GM12878 (cell line): ENCODE data around the gene HCN1. TPM values are rescaled to one million over a fixed set of nuclear protein-coding genes. Genes with fewer than 3 reads are reported as not detected.

Experiments used
- ATAC-seq: fragments of 200-7000 bp; cut with Tn5 transposase; 3 replicates; pipeline ENCODE4 v1.9.1; 2020; ENCODE audit warnings: mild to moderate bottlenecking, moderate library complexity
- BruUV-seq: library from RNA; stranded (reverse); fragments of 400-500 nt; replicated peaks from 2 replicates; lab custom pipeline; 2021; lab: Mats Ljungman, UMichigan
- CTCF ChIA-PET: fragments of 300-600 bp; sonication (Branson Sonifier 250); formaldehyde crosslinking; extraction: SDS; loops from one replicate; lab custom pipeline; 2021; ENCODE audit warnings: inconsistent platforms; lab: Yijun Ruan, JAX
- POLR2A ChIA-PET: fragments of 350-600 bp; formaldehyde crosslinking; extraction: SDS; loops from one replicate; lab custom pipeline; 2021; ENCODE audit warnings: inconsistent platforms; lab: Charles Lee
- RAD21 ChIA-PET: fragments of 300-600 bp; sonication (Branson Sonifier 250); formaldehyde crosslinking; loops from one replicate; lab custom pipeline; 2023; ENCODE audit warnings: antibody characterized with exemption; ENCODE audit not compliant: unreplicated experiment; lab: Charles Lee
- SMC1A ChIA-PET: fragments of 300-600 bp; sonication (Branson Sonifier 250); formaldehyde crosslinking; loops from one replicate; lab custom pipeline; 2023; ENCODE audit not compliant: unreplicated experiment, uncharacterized antibody; lab: Charles Lee
- DNase-seq: peaks from one replicate; pipeline ENCODE4 v3.0.0-alpha.2; 2011; ENCODE audit warnings: low read depth, low spot score
- FAIRE-seq: peaks from 3 replicates; lab custom pipeline; 2011; peaks lifted over from hg19 to GRCh38; lab: Jason Lieb, UNC
- H2AFZ ChIP-seq: 2 replicates; pipeline ENCODE4 v1.6.0; 2011; ENCODE audit warnings: low read depth, low read length, control low read depth; ENCODE audit not compliant: control insufficient read depth
- H3K27ac ChIP-seq: 2 replicates; pipeline ENCODE4 v1.5.1; 2011; ENCODE audit warnings: control low read depth; ENCODE audit not compliant: control insufficient read depth, insufficient read depth
- H3K27me3 ChIP-seq, 2 experiments: replicated peaks in 1 of 2; 2 replicates each; pipeline versions ENCODE4 v1.6.0 to v1.6.1; 2011; ENCODE audit warnings: low read length in 1 of 2; ENCODE audit not compliant: control insufficient read depth in 2 of 2, insufficient read depth in 2 of 2
- H3K36me3 ChIP-seq, 2 experiments: 2 replicates each; pipeline ENCODE4 v1.5.1; 2011; ENCODE audit warnings: low read length in 1 of 2; ENCODE audit not compliant: control insufficient read depth in 2 of 2, insufficient read depth in 2 of 2
- H3K4me1 ChIP-seq: 2 replicates; pipeline ENCODE4 v1.6.1; 2011; ENCODE audit warnings: mild to moderate bottlenecking, low read length, moderate library complexity, mixed read lengths; ENCODE audit not compliant: control insufficient read depth, insufficient read depth
- H3K4me2 ChIP-seq: 2 replicates; pipeline ENCODE4 v1.6.0; 2011; ENCODE audit warnings: control low read depth; ENCODE audit not compliant: control insufficient read depth, insufficient read depth
- H3K4me3 ChIP-seq: fragments of 200-600 bp; sonication (generic); 2 replicates; pipeline ENCODE4 v1.5.1; 2016
- H3K79me2 ChIP-seq: 2 replicates; pipeline ENCODE4 v1.6.0; 2011; ENCODE audit warnings: low read length; ENCODE audit not compliant: control insufficient read depth, insufficient read depth
- H3K9ac ChIP-seq: 2 replicates; pipeline ENCODE4 v1.8.0; 2011; ENCODE audit warnings: low read length, control low read depth, mixed read lengths; ENCODE audit not compliant: control insufficient read depth, insufficient read depth
- H3K9me3 ChIP-seq: replicated peaks from 3 replicates; pipeline ENCODE4 v1.5.1; 2011; ENCODE audit warnings: mild to moderate bottlenecking, low read length; ENCODE audit not compliant: control insufficient read depth, insufficient read depth
- H4K20me1 ChIP-seq: 2 replicates; pipeline ENCODE4 v1.6.0; 2011; ENCODE audit not compliant: control insufficient read depth, insufficient read depth
- DPF2 ChIP-seq: fragments of 450-650 bp; IDR thresholded peaks from 2 replicates; pipeline ENCODE4 v1.6.1; 2017; ENCODE audit warnings: mild to moderate bottlenecking
- E2F8 ChIP-seq: fragments of 450-650 bp; IDR thresholded peaks from 2 replicates; pipeline ENCODE4 v1.6.1; 2018; ENCODE audit warnings: mild to moderate bottlenecking, low read depth, moderate library complexity; ENCODE audit not compliant: partially characterized antibody
- IKZF2 ChIP-seq, 2 experiments: fragments of 450-650 bp; IDR thresholded peaks; 2 replicates each; pipeline ENCODE4 v1.6.1; 2017; ENCODE audit warnings: mild to moderate bottlenecking in 2 of 2, moderate library complexity in 2 of 2
- MTA2 ChIP-seq: fragments of 450-650 bp; IDR thresholded peaks from 2 replicates; pipeline ENCODE4 v1.6.1; 2016; ENCODE audit warnings: low read depth, mild to moderate bottlenecking, moderate library complexity
- MTA3 ChIP-seq: IDR thresholded peaks from 2 replicates; pipeline ENCODE4 v1.6.1; 2012; ENCODE audit warnings: low read length, inconsistent platforms, borderline replicate concordance
- SIN3A ChIP-seq: IDR thresholded peaks from 2 replicates; pipeline ENCODE4 v1.6.1; 2012; ENCODE audit warnings: low read depth, low read length, improper control_type of control experiment
- TAF1 ChIP-seq: IDR thresholded peaks from 2 replicates; pipeline ENCODE4 v1.6.1; 2011; ENCODE audit warnings: mild to moderate bottlenecking, low read depth, low read length, borderline replicate concordance
- TARDBP ChIP-seq: IDR thresholded peaks from 2 replicates; pipeline ENCODE4 v1.6.1; 2016; ENCODE audit warnings: borderline replicate concordance
- WGBS: methylation state at CpG from one replicate; pipeline ENCODE4 v1.1.6; 2016; ENCODE audit warnings: low lambda C conversion rate; ENCODE audit not compliant: insufficient replicate concordance, insufficient coverage; ENCODE audit errors: missing lambda C conversion rate; 5-methylcytosine and 5-hydroxymethylcytosine counted together
- in situ Hi-C: fragments of 300-500 bp; cut with MboI; formaldehyde crosslinking; loops from 9 replicates; pipeline ENCODE4 v1.14.3; 2018; ENCODE audit warnings: mixed read lengths
- intact Hi-C: fragments of 100-400 bp; cut with micrococcal nuclease; formaldehyde crosslinking; loops from one replicate; pipeline ENCODE4 v1.14.2; 2022; ENCODE audit not compliant: unreplicated experiment
- polyA plus RNA-seq, 11 experiments: library from polyadenylated mRNA; depleted of rRNA in 4 of 11; unstranded in 6 of 11; stranded (reverse) in 5 of 11; fragments of >200 nt; fragmentation: Nextera tagmentation in 4 of 11; fragmentation: Illumina TruSeq in 1 of 11; extraction: Ambion mirVana in 4 of 11; extraction: Trizol in 1 of 11; gene quantifications; 1 replicate in 1 of 11; 2 replicates in 10 of 11; pipeline versions ENCODE4 v1.2.1 to v1.2.3, GENCODE V29; 2011 to 2016; ENCODE audit warnings: inconsistent platforms in 2 of 11, missing spikeins in 2 of 11, low read depth in 1 of 11
- total RNA-seq, 4 experiments: library from RNA; depleted of rRNA in 3 of 4; stranded (reverse); fragments of >200 nt in 3 of 4; fragmentation: Illumina TruSeq in 1 of 4; extraction: Trizol in 1 of 4; gene quantifications; 2 replicates each; pipeline versions ENCODE4 v1.2.1 to v1.2.3, GENCODE V29; 2013 to 2021
- TF ChIP-seq, protein P1 (sequence below): IDR thresholded peaks from 2 replicates; pipeline ENCODE4 v1.6.1; 2012; ENCODE audit warnings: mild to moderate bottlenecking, low read depth, low read length
- TF ChIP-seq, protein P2 (sequence below): fragments of 450-650 bp; IDR thresholded peaks from 2 replicates; pipeline ENCODE4 v1.6.1; 2017; ENCODE audit warnings: mild to moderate bottlenecking, low read depth, inconsistent platforms; ENCODE audit not compliant: poor library complexity, severe bottlenecking
- TF ChIP-seq, protein P3 (sequence below): fragments of 450-650 bp; IDR thresholded peaks from 2 replicates; pipeline ENCODE4 v1.6.1; 2016; ENCODE audit warnings: mild to moderate bottlenecking
- TF ChIP-seq, protein P4 (sequence below): IDR thresholded peaks from 2 replicates; pipeline ENCODE4 v1.6.1; 2012; ENCODE audit warnings: low read length, inconsistent platforms

HCN1 gene
- total and polyA plus RNA-seq, 10 of the 15 experiments (the other 5 are each of a cell fraction or from before 2014, with no cell fraction given) = not detected

- Histone ChIP-seq H2AFZ (no peak overlapping the region), H4K20me1 (no peaks in the 10 kb centered on the region), H3K9me3 (no peaks in the 10 kb centered on the region), H3K36me3 (no peaks in the 10 kb centered on the region), H3K4me2 (no peak overlapping the region), H3K27ac (no peak overlapping the region), H3K9ac (no peak overlapping the region), H3K27me3 (no peaks in the 10 kb centered on the region), H3K4me1 (no peaks in the 10 kb centered on the region)
- no peak for FAIRE-seq
- WGBS = 24% methylated on average over 2 of the region's 2 CpGs
- CTCF ChIA-PET = no interaction called here
- SMC1A ChIA-PET = no interaction called here
- in situ Hi-C loops = no loop called here
- RAD21 ChIA-PET = no interaction called here
- POLR2A ChIA-PET = no interaction called here
- BruUV-seq = no TSS peak
- TF ChIP-seq E2F8 (no peak), TAF1 (no peak), IKZF2 (IDR thresholded peaks at IDR 0.05) (no peak), DPF2 (no peak), TARDBP (no peak), MTA2 (no peak), SIN3A (no peak), MTA3 (no peak)
- TF ChIP-seq, protein P1, sequence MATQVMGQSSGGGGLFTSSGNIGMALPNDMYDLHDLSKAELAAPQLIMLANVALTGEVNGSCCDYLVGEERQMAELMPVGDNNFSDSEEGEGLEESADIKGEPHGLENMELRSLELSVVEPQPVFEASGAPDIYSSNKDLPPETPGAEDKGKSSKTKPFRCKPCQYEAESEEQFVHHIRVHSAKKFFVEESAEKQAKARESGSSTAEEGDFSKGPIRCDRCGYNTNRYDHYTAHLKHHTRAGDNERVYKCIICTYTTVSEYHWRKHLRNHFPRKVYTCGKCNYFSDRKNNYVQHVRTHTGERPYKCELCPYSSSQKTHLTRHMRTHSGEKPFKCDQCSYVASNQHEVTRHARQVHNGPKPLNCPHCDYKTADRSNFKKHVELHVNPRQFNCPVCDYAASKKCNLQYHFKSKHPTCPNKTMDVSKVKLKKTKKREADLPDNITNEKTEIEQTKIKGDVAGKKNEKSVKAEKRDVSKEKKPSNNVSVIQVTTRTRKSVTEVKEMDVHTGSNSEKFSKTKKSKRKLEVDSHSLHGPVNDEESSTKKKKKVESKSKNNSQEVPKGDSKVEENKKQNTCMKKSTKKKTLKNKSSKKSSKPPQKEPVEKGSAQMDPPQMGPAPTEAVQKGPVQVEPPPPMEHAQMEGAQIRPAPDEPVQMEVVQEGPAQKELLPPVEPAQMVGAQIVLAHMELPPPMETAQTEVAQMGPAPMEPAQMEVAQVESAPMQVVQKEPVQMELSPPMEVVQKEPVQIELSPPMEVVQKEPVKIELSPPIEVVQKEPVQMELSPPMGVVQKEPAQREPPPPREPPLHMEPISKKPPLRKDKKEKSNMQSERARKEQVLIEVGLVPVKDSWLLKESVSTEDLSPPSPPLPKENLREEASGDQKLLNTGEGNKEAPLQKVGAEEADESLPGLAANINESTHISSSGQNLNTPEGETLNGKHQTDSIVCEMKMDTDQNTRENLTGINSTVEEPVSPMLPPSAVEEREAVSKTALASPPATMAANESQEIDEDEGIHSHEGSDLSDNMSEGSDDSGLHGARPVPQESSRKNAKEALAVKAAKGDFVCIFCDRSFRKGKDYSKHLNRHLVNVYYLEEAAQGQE = no peak
- TF ChIP-seq, protein P2, sequence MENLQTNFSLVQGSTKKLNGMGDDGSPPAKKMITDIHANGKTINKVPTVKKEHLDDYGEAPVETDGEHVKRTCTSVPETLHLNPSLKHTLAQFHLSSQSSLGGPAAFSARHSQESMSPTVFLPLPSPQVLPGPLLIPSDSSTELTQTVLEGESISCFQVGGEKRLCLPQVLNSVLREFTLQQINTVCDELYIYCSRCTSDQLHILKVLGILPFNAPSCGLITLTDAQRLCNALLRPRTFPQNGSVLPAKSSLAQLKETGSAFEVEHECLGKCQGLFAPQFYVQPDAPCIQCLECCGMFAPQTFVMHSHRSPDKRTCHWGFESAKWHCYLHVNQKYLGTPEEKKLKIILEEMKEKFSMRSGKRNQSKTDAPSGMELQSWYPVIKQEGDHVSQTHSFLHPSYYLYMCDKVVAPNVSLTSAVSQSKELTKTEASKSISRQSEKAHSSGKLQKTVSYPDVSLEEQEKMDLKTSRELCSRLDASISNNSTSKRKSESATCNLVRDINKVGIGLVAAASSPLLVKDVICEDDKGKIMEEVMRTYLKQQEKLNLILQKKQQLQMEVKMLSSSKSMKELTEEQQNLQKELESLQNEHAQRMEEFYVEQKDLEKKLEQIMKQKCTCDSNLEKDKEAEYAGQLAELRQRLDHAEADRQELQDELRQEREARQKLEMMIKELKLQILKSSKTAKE = no peak
- TF ChIP-seq, protein P3, sequence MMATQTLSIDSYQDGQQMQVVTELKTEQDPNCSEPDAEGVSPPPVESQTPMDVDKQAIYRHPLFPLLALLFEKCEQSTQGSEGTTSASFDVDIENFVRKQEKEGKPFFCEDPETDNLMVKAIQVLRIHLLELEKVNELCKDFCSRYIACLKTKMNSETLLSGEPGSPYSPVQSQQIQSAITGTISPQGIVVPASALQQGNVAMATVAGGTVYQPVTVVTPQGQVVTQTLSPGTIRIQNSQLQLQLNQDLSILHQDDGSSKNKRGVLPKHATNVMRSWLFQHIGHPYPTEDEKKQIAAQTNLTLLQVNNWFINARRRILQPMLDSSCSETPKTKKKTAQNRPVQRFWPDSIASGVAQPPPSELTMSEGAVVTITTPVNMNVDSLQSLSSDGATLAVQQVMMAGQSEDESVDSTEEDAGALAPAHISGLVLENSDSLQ = no peak
- TF ChIP-seq, protein P4, sequence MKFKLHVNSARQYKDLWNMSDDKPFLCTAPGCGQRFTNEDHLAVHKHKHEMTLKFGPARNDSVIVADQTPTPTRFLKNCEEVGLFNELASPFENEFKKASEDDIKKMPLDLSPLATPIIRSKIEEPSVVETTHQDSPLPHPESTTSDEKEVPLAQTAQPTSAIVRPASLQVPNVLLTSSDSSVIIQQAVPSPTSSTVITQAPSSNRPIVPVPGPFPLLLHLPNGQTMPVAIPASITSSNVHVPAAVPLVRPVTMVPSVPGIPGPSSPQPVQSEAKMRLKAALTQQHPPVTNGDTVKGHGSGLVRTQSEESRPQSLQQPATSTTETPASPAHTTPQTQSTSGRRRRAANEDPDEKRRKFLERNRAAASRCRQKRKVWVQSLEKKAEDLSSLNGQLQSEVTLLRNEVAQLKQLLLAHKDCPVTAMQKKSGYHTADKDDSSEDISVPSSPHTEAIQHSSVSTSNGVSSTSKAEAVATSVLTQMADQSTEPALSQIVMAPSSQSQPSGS = no peak
- TF ChIP-seq, all 136 proteins: peak for 0
- no peak overlapping the region for H3K4me3 ChIP-seq
- ATAC-seq = no peak
- DNase-seq = no peak
- intact Hi-C loops = no loop called here
- H3K79me2 ChIP-seq = no peaks in the 10 kb centered on the region
These were observed 400.9 kb downstream of the HCN1 start for GRCh38 chr5:45295231-45295630.
